Activated CD4-positive, alpha-beta T cell treated with anti-CD3 and anti-CD28 coated beads, Interleukin-2, amount 10 ng/mL, durations not matched to agents 7 days and 5 days (primary cell): ENCODE results near the gene TOR4A. TPM values are rescaled to one million over a fixed set of nuclear protein-coding genes. Genes with fewer than 3 reads are reported as not detected.
A peak's percentile ranks its signal among the peaks of the same experiment; 100 is the strongest.

Source experiments
- CTCF ChIA-PET: fragments of 350-600 bp; sonication (Branson Sonifier 250); formaldehyde crosslinking; loops from one replicate; lab custom pipeline; 2021; ENCODE audit warnings: antibody characterized with exemption; lab: Charles Lee
- POLR2A ChIA-PET: fragments of 350-600 bp; sonication (Branson Sonifier 250); formaldehyde crosslinking; loops from one replicate; lab custom pipeline; 2021; ENCODE audit warnings: antibody characterized with exemption; lab: Charles Lee
- DNase-seq: peaks from one replicate; pipeline ENCODE4 v3.0.0-alpha.2; 2020
- H3K27ac Mint-ChIP-seq: one replicate; pipeline ENCODE4 v1.8.0; 2021; ENCODE audit warnings: mild to moderate bottlenecking, moderate library complexity, mixed read lengths
- H3K27me3 Mint-ChIP-seq: one replicate; pipeline ENCODE4 v1.8.0; 2021; ENCODE audit warnings: mixed read lengths
- H3K36me3 Mint-ChIP-seq: one replicate; pipeline ENCODE4 v1.8.0; 2021; ENCODE audit warnings: low read depth, mixed read lengths
- H3K4me1 Mint-ChIP-seq: one replicate; pipeline ENCODE4 v1.8.0; 2021; ENCODE audit warnings: mixed read lengths
- H3K4me3 Mint-ChIP-seq: one replicate; pipeline ENCODE4 v1.8.0; 2021; ENCODE audit warnings: mild to moderate bottlenecking, moderate library complexity, mixed read lengths
- H3K9me3 Mint-ChIP-seq: one replicate; pipeline ENCODE4 v1.8.0; 2021; ENCODE audit warnings: mixed read lengths
- total RNA-seq, 2 experiments: library from RNA; stranded (reverse); gene quantifications; one replicate each; pipeline ENCODE4 v1.2.3, GENCODE V29; 2021

The TOR4A gene
- total RNA-seq, result 1 to 10 TPM; 6.0 to 7.1 TPM

DNA sequence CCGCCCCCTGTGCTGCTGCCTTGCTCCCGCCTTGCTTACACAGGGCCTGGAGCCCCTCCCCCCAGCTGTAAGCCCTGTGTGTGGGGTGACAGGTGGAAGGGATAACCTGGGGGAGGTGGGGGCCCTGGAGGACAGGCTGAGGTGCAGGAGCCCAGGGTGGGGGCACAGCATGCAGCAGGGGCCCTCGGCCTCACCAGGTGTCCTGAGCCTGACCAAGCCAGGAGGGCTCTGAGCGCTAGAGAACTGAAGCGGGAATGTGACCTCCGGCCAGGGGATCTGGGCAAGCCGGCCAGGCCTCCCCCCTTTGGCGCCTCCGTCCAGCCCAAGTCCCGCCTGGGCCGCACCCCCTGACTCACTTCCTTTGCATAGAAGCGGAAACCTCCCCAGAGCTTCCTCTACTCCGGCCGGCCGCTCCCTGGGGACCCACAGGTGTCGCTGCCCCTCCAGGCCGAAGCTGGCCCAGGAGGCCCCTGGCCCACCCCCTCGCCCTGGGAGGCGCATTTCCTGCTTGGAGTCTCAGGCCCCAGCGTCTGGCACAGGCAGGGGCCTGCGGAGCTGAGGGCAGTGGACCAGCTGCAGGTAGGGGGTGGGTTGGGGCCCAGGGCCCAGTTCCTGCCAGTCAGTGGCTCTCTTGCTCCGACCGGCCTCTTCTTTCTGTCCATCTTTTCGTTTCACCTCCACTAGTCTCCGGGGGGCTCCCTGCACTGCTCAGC lies at the start of gene TOR4A:
Gene TOR4A, plus strand, starts transcription at position 398 of the 713 bp plus-strand sequence. CDS start 964 bp downstream, outside the sequence.
- POLR2A ChIA-PET, result no interaction called here
- H3K4me3 Mint-ChIP-seq, result peak within 1 kb of the TSS; percentile 75
- H3K4me1 Mint-ChIP-seq, result peaks cover 15% of the 10 kb centered on the region
- DNase-seq, result peak; percentile 42
- no peaks in the 10 kb centered on the region for H3K9me3 Mint-ChIP-seq
- peak within 1 kb of the TSS; percentile 50 for H3K27ac Mint-ChIP-seq
- CTCF ChIA-PET, result interaction anchor here (1.2 to 1.5 kb wide), 3 partner anchors 9 to 25 kb away, joined by 3 to 5 read pairs (median 4); partner anchors contain the start of genes NELFB and NRARP
- H3K27me3 Mint-ChIP-seq, result peaks cover 1% of the 10 kb centered on the region
- H3K36me3 Mint-ChIP-seq, result peaks cover 8% of the 10 kb centered on the region

DNA sequence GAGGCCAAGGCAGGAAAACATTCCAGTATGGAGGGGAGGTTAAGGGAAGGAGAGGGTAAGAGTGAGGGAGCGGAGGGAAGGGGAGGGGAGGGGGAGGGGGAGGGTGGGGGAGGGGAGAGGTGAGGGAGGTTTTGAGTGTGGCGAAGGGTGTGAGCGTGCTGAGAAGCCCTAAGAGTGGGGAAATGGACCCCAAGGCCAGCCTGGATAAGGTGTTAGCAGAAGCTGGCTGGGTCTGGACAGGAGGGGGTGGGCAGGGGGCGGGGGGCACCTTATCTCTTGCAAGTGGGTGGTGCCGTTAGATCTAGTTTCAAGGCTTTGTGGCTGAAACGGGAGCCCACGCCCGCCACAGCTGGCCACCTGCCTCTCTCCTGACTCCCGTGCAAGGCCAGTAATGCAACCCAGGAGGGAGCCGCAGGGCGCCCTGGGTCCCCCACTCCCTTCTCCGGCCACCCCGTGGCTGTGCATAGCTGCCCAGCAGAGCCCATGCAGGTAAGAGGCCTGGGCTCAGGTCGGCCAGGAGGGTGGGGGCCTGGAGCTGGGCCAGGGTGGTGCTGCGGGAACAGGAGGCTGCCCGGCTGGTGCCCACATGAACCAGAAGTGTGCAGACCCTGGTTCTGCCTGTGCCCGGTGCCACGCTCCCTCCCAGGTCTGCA lies 49.5 kb upstream of the TOR4A start:
- Mint-ChIP-seq H3K9me3 (no peaks in the 10 kb centered on the region), H3K27ac (no peak overlapping the region), H3K4me1 (peaks cover 16% of the 10 kb centered on the region), H3K36me3 (no peaks in the 10 kb centered on the region), H3K4me3 (no peak overlapping the region), H3K27me3 (peaks cover 2% of the 10 kb centered on the region)
- CTCF ChIA-PET, result interaction anchor here (0.7 to 6.0 kb wide), 12 partner anchors 10 to 209 kb away, joined by 3 to 65 read pairs (median 4); partner anchors contain the start of gene TUBB4B
- no peak for DNase-seq
- POLR2A ChIA-PET, result no interaction called here

DNA sequence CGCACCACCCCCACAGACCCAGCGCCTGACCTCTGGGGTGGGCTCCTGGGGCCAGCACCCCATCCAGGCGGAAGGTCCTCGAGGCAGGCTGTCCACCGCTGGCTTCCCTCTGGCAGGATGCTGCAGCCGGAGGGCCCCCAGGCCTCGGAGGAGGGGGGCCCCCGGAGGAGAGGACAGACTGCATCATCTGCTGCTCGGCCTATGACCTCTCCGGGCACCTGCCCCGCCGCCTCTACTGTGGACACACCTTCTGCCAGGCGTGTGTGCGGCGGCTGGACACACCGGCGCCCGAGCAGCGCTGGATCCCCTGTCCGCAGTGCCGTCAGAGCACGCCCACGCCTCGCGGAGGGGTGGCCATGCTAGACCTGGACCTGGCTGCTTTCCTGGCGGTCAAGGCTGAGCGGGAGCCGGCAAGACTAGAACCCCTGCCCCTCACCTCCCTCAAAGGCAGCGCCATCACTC lies 49.0 kb upstream of the TOR4A start:
- CTCF ChIA-PET, result interaction anchor here (1.0 to 2.4 kb wide), 3 partner anchors 113 to 158 kb away, joined by 3 to 7 read pairs (median 6); no protein-coding TSS in a partner anchor

DNA sequence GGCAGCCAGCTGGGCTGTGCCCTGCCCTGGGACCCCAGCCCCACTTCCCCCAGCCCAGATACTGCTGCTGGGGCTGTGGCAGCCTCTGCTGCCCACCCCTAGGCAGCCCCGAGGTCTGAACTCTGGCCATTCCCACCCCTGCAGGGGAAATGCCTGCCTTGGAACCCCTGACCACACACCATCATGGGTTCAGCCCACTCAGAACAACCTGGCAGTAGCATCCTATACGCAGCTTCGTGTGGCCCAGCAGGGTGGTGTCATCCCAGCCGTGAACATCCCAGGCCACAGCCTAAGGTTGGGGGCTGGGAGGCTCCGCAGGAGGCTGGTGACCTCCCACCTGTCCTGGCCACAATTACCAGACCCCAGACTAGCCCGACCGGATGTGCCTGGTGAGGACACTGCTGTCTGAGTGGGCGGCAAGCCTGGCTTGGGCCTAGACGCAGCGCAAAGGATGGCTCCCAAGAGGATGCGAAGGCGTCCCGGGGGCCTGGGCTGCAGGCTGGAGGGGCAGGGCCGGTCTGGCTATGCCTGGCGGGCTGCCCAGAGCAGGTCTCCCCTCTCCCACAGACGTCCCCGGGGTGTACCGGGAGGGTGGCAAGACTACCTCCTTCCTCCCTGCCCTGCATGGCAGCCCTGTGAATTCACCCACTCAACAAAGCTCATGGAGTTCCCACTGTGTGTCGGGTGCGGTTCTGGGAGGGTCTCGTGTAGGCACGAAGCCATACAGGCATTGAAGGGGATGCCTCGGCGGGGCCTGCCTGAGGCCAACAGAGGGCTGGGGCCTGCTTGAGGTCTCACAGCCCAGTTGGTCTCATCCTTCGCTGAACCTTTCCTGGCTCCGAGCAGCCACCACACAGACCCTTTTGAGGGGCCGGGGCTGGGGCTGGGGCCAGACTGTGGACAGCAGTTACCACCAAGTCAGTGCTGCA lies 48.3 kb upstream of the TOR4A start:
- CTCF ChIA-PET, result interaction anchor here (1.0 to 1.6 kb wide), 4 partner anchors 38 to 183 kb away, joined by 3 read pairs; partner anchors contain the start of genes MAN1B1 and NPDC1
- Mint-ChIP-seq H3K36me3 (no peaks in the 10 kb centered on the region), H3K4me1 (peaks cover 11% of the 10 kb centered on the region), H3K4me3 (no peak overlapping the region), H3K27me3 (peaks cover 2% of the 10 kb centered on the region), H3K27ac (no peak overlapping the region), H3K9me3 (no peaks in the 10 kb centered on the region)
- POLR2A ChIA-PET, result no interaction called here
- DNase-seq, result no peak

More for the DNA sequence above, 49.0 kb upstream of the TOR4A start:
- Mint-ChIP-seq H3K27me3 (peaks cover 2% of the 10 kb centered on the region), H3K4me1 (peaks cover 14% of the 10 kb centered on the region), H3K36me3 (no peaks in the 10 kb centered on the region), H3K27ac (no peak overlapping the region), H3K9me3 (no peaks in the 10 kb centered on the region), H3K4me3 (no peak overlapping the region)
- DNase-seq, result no peak
- POLR2A ChIA-PET, result no interaction called here

DNA sequence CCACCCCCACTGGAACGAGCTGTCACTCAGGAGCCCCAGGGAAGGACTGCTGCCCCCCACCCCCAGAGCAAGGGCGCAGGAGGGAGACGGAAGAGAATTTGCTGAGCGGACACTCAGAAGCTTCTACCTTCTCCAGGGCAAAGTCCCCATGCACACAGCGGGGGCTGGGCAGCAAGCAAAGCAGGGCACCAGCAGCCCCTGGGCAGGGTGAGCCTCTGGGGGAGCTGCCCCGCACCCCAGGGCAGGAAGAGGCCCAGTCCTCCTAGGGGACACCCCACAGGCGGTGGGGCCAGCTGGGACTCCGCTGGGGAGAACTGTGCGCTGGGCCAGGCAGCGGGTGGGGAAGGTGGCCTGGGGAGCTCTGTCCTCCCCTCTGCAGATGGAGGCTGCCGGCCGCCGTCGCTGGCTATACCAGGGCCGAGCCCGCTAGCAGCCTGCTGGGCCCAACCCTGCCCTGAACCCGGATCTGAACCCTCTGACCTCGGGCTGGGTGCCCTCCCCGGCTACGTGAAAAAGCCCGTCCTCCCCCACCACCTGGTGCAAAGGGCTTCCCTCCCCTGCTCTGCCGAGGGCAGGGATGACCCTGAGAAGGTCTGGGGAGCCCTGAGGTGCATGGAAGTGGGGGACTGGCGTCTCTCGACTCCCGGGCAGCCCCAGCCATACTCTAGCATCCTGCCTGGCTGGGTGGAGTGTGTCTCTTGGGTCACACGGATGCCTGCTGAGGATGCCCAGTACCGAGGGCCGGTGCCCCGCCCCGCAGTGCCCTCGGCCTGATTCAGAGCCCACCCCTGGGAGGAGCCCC lies 47.4 kb upstream of the TOR4A start:
- ChIA-PET POLR2A (no interaction called here), CTCF (interaction anchor here (0.6 to 1.6 kb wide), 5 partner anchors 38 to 184 kb away, joined by 3 read pairs; partner anchors contain the start of genes MAN1B1 and NPDC1)
- Mint-ChIP-seq H3K27me3 (peaks cover 2% of the 10 kb centered on the region), H3K4me1 (peaks cover 7% of the 10 kb centered on the region), H3K9me3 (no peaks in the 10 kb centered on the region), H3K27ac (no peak overlapping the region), H3K4me3 (no peak overlapping the region), H3K36me3 (no peaks in the 10 kb centered on the region)
- DNase-seq, result no peak

DNA sequence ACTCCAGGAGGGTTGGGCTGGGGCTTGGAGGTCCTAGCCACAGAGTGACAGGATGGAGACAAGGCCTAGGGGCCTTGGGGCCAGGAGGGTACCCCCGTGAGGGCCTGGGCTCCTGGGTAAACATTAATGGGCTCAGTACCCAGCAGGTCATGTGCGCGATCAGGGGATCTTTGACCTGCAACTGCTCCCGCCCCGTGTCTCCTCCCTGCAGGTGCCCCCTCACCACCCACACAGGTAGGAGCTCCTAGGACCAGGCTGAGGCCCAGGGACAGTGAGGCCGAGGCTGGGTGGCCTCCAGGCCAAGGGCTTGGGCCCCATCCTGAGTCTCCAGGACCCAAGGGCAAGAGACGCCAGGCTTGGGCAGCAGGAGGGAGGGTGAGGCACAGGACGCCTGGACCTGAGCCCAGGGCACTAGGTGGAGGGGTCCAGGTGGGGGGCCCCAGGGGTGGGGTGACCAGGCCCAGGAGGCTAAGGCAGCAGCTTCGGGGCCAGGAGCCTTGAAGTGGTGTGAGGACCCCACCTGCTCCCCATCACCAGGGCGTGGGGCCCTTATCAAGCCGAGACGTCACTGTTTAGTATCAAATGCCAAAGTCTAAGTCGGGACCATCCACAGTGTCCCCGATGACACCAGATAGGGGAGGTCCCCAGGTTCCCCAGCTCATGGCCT lies 46.7 kb upstream of the TOR4A start, which contains the start of gene SLC34A3:
Gene SLC34A3, plus strand, starts transcription at position 197 of the 667 bp plus-strand sequence. CDS start 802 bp downstream, outside the sequence.
- no peak for DNase-seq
- Mint-ChIP-seq H3K36me3 (no peaks in the 10 kb centered on the region), H3K9me3 (no peaks in the 10 kb centered on the region), H3K4me3 (no peak within 1 kb of the TSS), H3K4me1 (peaks cover 3% of the 10 kb centered on the region), H3K27me3 (peaks cover 2% of the 10 kb centered on the region), H3K27ac (no peak within 1 kb of the TSS)
- CTCF ChIA-PET, result interaction anchor here (0.6 to 1.3 kb wide), 3 partner anchors 144 to 184 kb away, joined by 3 read pairs; partner anchors contain the start of genes MAN1B1 and NPDC1
- POLR2A ChIA-PET, result no interaction called here

DNA sequence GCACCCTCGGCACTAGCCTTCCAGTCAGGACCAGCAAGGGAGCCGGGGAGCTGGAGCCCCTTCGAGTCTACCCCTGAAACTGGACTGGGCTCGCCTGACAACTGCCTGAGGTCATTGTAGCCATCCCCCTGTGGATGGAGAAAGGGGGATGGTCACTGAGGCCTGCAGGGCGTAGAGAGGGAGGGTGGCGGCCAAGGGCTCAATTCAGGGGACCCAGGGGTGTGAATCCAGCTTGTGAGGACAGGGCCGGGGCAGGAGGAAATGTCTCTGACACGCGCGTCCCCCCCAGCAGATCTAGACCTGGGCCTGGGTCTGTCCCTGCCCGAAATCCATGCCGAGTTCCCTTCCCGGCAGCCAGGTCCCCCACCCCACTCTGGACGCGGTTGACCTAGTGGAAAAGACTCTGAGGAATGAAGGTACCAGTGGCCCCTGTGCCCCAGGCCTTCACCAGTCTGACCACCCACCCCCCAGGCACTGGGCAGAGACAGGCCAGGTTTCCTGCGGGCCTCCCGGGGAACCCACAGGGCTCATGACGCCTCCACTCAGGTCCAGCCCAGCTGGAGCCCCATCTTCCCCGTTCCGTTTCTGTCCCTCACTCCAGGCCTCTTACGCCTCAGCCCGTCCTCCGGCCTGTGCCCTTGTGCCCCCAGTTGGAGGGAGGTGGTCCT lies 46.0 kb upstream of the TOR4A start:
- ChIA-PET POLR2A (no interaction called here), CTCF (interaction anchor here (1.0 kb wide), 1 partner anchor 108 kb away, joined by 3 read pairs; no protein-coding TSS in a partner anchor)
- no peak for DNase-seq
- Mint-ChIP-seq H3K27me3 (peaks cover 2% of the 10 kb centered on the region), H3K4me3 (no peak overlapping the region), H3K9me3 (no peaks in the 10 kb centered on the region), H3K4me1 (peaks cover 3% of the 10 kb centered on the region), H3K36me3 (no peaks in the 10 kb centered on the region), H3K27ac (no peak overlapping the region)

DNA sequence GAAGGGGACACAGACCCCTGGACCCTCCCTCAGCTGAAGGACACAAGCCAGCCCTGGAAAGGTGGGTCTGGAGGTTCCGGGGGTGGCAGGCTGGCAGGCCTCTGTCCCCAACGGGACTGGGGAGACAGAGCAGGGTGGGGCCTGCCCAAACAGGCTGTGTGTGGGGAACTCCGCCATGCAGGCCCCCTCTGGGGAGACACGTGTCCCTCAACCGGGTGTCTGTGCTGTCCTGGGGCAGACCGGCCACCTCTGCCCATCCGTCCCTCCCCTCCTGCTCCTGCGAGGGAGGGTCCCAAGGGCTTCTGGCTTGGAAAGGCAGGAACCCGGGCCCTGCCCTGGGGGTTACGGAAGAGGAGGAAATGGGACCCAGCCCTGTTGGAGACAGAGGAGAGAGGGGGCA lies 45.4 kb upstream of the TOR4A start:
- Mint-ChIP-seq H3K4me3 (no peak overlapping the region), H3K27me3 (peaks cover 2% of the 10 kb centered on the region), H3K27ac (no peak overlapping the region), H3K4me1 (peaks cover 3% of the 10 kb centered on the region), H3K9me3 (no peaks in the 10 kb centered on the region), H3K36me3 (no peaks in the 10 kb centered on the region)
- ChIA-PET CTCF (interaction anchor here (1.0 kb wide), 1 partner anchor 109 kb away, joined by 3 read pairs; no protein-coding TSS in a partner anchor), POLR2A (no interaction called here)
- no peak for DNase-seq

DNA sequence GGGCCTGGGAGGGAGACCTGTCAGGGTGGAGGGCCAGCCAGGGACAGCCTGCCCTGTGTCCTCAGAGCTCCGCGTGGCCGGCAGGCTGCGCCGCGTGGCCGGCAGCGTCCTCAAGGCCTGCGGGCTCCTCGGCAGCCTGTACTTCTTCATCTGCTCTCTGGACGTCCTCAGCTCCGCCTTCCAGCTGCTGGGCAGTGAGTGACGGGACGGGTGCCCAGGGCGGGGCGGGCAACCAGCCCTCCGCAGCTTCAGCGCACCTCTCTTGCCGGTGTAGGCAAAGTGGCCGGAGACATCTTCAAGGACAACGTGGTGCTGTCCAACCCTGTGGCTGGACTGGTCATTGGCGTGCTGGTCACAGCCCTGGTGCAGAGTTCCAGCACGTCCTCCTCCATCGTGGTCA lies 45.0 kb upstream of the TOR4A start:
- no peak for DNase-seq
- Mint-ChIP-seq H3K4me1 (peaks cover 2% of the 10 kb centered on the region), H3K36me3 (no peaks in the 10 kb centered on the region), H3K27ac (no peak overlapping the region), H3K9me3 (no peaks in the 10 kb centered on the region), H3K27me3 (peaks cover 2% of the 10 kb centered on the region), H3K4me3 (no peak overlapping the region)
- POLR2A ChIA-PET, result no interaction called here
- CTCF ChIA-PET, result interaction anchor here (1.0 kb wide), 1 partner anchor 109 kb away, joined by 3 read pairs; no protein-coding TSS in a partner anchor

DNA sequence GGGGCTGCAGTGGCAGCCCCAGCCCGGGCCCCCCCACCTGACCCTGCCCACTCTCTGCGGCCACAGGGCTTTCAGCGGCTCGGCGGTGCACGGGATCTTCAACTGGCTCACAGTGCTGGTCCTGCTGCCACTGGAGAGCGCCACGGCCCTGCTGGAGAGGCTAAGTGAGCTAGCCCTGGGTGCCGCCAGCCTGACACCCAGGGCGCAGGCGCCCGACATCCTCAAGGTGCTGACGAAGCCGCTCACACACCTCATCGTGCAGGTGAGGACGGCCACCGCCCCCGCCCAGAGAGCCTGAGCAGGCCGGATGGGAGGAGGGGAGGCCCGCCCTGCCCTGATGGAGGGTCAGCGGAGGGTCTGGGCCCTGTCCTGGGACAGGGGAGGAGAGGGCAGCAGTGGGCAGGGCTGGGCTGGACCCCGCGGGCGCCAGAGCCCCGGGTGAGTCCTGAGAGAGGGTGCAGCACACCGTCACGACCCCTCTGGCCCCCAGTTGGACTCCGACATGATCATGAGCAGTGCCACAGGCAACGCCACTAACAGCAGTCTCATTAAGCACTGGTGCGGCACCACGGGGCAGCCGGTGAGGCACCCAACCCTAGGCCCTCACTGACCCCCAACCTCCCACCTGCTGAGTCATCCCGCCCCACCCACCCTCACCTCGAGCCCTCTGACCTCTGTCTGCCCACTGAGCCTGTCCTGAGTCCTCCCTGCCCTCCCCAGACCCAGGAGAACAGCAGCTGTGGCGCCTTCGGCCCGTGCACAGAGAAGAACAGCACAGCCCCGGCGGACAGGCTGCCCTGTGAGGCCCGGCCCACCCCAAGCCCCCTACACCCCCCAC lies 44.2 kb upstream of the TOR4A start:
- DNase-seq, result no peak
- Mint-ChIP-seq H3K4me1 (peaks cover 2% of the 10 kb centered on the region), H3K27ac (no peak overlapping the region), H3K27me3 (no peaks in the 10 kb centered on the region), H3K36me3 (no peaks in the 10 kb centered on the region), H3K4me3 (no peak overlapping the region), H3K9me3 (no peaks in the 10 kb centered on the region)
- POLR2A ChIA-PET, result no interaction called here
- CTCF ChIA-PET, result no interaction called here
